NCI-H2107 treated with DMSO at 0.1 percent for 48 hours (cell line): ENCODE data around the gene CGB2.
"Not testable (repeated sequence)": the region's sequence is repeated elsewhere in the genome, so short reads cannot be mapped to it uniquely, and the experiment has no call there.

Experiments used
- DNase-seq: peaks from one replicate; lab custom pipeline; 2025; ENCODE audit not compliant: unreplicated experiment; lab: John Stamatoyannopoulos, UW

CGB2 gene

GRCh38 chr19:49031642-49032301 is at the start of gene CGB2:
TSS of gene CGB2 (plus strand) at chr19:49031890. CDS start at chr19:49032096, 206 bp downstream.
- DNase-seq, result not testable (repeated sequence)

DNA sequence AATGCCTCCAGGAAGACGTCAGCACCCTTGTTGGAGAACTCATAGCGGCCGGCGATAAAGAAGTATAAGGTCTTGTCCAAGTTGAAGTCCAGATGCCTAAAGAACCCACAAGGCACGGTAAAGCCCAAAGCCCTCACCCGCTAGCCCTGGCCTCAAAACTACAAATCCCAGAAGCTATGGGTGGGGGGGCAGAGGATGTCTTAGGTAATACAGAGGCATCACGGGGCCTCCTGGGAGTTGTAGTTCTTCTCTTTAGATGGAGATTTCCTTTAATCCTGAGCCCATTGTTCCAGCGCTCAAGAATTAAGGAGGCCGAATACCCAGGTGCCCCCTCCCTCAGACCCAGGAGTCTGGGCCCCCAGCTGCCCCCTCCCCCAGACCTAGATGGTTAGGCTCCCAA is 49.4 kb upstream of the CGB2 start:
- no peak for DNase-seq

DNA sequence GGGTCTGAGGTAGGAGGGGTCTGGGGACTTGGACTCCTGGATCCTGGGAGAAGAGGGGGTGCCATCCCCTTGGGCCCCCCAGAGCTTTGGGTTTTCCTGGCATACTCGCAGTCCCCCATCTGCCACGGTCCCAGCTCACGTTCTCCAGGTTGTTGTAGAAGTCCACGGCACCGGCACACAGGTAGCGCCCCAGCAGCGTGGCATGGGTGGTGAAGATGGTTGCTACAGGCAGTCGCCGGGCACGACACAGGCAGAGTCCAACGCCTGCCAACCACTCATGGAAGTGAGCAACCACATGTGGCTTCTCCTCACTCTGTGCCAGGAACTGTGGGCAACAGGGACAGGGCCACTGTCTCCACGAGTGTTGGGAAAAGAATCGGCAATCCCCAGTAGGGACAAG is 46.0 kb upstream of the CGB2 start:
- no peak for DNase-seq

GRCh38 chr19:48986211-48986610 is 45.5 kb upstream of the CGB2 start:
- no peak for DNase-seq

DNA sequence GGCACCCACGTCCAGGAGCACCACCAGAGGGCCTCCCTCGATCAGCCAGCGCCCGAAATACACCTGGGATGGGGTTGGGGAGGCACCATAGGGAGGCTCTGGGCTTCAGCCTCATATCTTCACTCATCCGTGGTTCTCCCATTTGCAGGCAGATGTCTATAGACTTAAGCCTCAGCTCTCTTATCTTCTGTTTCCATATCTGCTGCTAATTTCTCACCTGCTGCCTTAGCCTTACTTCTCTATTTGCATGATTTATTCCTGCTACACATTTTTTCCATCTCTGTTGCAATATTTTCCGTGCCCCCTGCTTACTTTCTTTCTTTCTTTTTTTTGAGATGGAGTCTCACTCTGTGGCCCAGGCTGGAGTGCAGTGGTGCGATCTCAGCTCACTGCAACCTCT is 44.4 kb upstream of the CGB2 start:
- no peak for DNase-seq

DNA sequence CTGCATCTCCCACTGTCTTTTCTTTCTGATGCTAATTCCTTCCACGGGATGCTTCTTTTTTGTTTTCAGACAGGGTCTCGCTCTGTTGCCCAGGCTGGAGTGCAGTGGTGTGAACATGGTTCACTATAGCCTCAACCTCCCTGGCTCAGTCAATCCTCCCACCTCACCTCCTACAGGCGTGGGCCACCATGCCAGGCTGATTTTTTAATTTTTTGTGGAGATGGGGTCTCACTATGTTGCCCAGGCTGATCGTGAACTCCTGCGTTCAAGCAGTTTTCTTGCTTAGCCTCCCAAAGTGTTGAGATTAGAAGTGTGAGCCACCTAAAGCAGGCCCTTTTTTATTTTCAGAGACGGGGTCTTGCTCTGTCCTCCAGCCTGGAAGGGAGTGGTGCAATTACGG is 43.4 kb upstream of the CGB2 start:
- DNase-seq, result no peak

DNA sequence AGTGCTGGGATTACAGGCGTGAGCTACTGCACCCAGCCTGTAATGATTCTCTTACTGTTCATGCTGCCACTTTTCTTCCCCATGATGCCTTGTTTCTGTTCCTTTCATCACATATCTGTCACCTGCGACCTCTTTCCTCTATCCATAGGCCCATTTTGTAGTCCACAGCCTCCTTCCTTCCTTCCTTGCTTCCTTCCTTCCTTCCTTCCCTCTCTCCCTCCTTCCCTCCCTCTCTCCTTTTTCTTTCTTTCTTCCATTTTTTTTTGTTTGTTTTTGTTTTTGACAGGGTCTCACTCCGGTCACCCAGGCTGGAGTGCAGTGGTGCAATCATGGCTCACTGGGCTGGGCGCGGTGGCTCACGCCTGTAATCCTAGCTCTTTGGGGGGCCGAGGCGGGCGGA is 42.8 kb upstream of the CGB2 start:
- no peak for DNase-seq

DNA sequence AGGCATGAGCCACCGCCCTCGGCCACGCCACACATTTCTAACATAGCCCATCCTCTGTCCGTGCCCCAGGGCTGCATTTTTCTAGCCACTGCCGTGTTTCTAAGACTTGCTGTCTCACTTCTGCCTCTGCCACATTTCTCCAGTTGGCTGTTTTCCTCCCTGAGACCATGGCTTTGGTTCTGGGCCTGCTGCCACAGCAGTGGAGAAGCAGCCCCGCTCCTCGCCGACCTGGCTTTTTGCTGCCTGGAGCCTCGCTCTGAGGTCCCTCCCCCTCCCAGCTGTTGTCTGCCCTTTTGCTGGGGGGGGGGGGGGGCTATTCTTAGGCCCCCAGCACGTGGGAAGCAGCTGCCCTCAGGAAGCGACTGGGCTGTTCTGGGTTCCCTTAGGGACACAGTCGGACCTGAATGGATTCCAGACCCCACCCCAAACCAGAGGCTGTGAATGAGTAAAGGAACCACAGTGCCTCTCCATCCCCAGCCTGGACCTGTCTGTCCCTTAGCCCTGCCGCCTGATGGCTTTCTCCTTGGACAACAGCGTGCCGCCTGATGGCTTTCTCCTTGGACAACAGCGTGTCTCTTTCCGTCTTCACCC is 41.9 kb upstream of the CGB2 start:
- DNase-seq, result no peak

- DNase-seq, result no peak
These were observed 41.3 kb upstream of the CGB2 start for GRCh38 chr19:48990400-48990799.

- DNase-seq, result no peak
These were observed 40.6 kb upstream of the CGB2 start for GRCh38 chr19:48991011-48991609.

DNA sequence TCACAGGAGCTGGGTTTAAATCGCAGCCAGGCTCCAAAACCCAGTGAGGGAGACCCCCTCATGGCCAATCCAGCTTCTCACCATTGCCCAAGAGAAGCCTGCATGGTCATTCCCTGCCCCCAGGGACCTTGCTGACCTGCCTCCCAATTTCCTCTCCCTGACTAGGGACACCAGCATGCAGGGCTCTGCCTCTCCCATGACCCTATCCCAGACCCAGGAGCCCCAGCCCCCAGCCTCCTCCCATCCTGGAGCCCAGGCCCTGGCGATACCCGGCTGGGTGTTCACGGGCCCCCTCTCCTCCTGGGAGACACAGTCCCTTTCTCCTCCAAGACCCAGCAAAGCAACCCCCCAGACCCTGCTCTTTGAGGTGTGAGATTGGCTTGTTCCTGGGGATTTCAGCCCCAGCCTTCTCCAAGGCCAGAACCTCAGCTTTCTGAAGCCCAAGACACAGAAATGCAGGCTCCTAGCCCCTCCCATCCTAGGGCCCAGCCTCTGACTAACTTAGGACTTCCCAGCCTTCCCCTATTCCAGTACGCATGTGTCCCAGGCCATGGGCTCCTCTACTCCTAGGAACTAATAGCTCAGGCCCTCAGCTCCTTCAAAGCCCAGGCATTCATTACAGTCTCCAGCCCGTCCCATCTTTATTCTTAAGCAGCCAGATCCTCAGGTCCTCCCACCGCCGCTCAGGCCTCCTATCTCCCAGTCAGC is 39.7 kb upstream of the CGB2 start:
- peak; percentile 3 for DNase-seq

GRCh38 chr19:48992581-48993174 is 39.0 kb upstream of the CGB2 start:
- peak; percentile 21 for DNase-seq

DNA sequence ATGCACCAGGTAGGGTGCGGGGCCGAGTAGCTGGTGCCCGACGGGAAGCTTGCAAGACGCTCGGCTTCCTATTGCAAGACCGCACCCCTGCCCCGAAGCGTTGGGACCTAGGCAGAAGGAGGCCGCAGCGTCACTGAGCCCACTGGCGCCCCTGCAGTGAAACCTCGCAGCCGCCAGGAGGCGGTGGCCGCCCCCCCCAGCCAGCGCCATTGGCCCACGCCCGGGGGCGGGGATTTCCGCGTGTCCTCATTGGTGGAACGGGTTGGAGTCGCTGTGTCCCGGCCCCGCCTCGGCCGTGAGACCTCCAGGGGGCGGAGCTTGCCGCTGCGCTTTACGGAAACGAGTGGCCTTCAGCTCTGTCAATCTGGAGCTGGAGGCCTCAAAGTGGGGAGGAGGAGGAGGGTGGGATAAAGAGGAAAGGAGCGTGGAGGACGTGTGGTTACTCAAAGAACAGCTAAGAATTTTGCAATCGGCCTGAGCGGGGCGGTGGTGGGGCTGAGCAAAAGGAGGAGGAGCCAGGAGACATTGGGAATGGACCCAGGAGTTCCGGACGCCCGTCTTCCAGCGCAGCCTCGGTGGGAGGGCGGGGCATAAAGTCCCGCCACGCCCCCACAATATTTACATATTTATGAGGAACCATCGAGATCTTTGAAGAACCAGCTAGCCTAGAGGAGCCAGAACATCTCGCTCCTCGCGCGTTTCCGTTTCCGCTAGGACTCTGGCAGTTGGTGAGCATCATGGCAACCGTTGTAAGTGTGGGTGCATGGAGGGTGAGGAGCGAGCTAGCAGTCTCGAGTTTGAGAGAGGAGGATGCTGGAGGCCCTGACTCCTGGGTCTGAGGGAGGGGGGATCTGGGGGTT is 38.3 kb upstream of the CGB2 start, which contains the start of the genes GYS1 and RUVBL2:
GYS1 (minus strand) TSS at position 135 of the 860 bp plus-strand sequence. CDS start 197 bp downstream, outside the sequence.
RUVBL2 (plus strand) TSS at position 713 of the 860 bp plus-strand sequence; CDS start at position 738, 25 bp downstream.
- peak; percentile 96 for DNase-seq

DNA sequence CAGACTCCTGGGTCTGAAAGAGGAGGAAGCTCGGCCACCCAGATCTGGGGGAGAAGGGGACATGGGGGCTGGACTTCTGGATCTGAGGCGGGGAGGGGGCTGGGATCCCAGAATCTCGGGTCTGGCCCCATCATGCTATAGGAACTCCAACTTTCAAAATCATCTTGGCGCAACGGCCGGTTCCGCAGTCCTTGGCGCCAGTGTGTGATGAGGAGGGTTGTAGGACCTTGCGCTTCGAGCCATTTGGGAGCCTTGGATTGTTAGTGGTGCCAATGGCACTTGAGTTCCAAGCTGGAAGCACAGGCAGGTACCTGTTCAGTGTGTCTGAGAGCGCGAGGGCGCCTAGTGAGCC is 37.7 kb upstream of the CGB2 start:
- no peak for DNase-seq

DNA sequence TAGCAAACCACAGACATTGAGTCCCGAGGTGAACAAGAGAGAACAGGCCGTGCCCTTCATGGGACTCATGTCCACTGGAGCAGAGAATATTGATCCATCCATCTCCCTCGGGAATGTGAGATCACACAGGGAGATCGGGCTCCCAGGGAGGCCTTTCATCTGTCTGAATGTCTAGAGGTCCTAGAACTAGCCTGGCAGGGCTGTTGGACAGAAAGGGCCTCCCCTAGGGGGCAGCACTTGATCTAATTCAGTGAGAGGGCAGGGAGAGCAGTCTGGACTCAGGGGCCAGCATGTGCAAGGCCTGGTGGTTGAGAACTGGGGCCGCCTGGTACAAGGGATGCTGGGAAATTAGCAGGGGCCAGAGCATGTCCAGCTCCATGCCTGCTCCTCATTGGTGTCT is 33.7 kb upstream of the CGB2 start:
- DNase-seq, result peak; percentile 84

GRCh38 chr19:48999481-49000325 is 32.0 kb upstream of the CGB2 start:
- DNase-seq, result no peak

DNA sequence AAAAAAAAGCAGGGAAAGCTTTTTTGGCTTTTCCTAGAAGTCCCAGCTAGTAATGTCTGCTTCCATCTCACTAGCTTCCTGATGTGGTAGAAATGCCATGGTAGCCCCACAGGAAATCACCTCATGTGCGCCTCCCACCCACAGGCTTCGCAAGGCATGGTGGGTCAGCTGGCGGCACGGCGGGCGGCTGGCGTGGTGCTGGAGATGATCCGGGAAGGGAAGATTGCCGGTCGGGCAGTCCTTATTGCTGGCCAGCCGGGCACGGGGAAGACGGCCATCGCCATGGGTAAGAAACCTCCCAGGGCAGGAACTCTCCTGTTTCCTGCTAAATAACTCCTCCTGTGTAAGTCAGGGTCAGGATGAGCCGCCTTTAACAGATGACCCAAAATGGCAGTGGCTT is 27.6 kb upstream of the CGB2 start:
- no peak for DNase-seq

GRCh38 chr19:49004964-49005614 is 26.6 kb upstream of the CGB2 start:
- DNase-seq, result no peak

DNA sequence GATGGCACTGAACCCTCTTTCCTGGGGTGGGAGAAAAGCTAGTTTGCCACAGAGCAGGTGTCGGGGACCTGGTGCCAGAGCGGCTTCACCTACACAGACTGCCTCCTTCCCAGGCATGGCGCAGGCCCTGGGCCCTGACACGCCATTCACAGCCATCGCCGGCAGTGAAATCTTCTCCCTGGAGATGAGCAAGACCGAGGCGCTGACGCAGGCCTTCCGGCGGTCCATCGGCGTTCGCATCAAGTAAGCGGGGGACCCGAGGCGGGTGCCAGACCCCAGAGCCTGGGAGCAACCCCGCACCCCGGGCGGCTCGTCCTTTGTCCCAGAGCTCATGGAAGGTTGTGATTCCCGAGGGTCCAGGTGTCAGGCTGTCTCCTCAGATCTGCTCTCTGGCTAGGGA is 24.8 kb upstream of the CGB2 start:
- no peak for DNase-seq
